ENCODE data around the gene SEMA3F. TPM values are rescaled to one million over a fixed set of nuclear protein-coding genes. Genes with fewer than 3 reads are reported as not detected.

SEMA3F gene
- total RNA-seq, 1 donor from 2014 or later, result 65.6 TPM

DNA sequence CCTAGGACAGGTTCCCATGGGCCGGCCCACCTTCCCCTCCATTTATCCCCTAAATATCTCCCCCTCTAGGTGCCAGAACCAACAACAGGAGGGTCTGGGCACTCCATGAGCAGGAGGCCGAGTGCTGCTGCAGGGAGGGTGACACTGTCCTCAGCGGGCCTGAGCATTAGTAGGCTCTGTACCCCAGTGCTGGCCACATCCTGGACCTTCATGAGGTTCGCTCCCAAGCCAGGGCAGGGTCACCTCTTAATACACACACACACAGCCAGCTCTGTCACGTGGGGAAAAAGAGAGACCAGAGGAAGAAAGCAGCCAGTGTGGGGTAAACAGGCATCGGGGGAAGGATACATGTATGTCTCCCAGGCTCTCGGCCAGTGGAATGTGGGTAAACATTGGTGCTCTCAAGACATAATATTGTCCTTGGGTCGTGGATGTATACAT, 27.9 kb upstream of the SEMA3F start:
- Histone ChIP-seq H3K4me3 (no peak overlapping the region), H3K9me3 (no peaks in the 10 kb centered on the region), H3K27me3 (no peaks in the 10 kb centered on the region), H3K4me1 (peaks cover 12% of the 10 kb centered on the region), H3K36me3 (no peaks in the 10 kb centered on the region), H3K27ac (no peak overlapping the region)
- DNase-seq, result peak; percentile 54
- ATAC-seq, result no peak
- intact Hi-C loops (cut with DNase I), result no loop called here
- TF ChIP-seq, protein P1, sequence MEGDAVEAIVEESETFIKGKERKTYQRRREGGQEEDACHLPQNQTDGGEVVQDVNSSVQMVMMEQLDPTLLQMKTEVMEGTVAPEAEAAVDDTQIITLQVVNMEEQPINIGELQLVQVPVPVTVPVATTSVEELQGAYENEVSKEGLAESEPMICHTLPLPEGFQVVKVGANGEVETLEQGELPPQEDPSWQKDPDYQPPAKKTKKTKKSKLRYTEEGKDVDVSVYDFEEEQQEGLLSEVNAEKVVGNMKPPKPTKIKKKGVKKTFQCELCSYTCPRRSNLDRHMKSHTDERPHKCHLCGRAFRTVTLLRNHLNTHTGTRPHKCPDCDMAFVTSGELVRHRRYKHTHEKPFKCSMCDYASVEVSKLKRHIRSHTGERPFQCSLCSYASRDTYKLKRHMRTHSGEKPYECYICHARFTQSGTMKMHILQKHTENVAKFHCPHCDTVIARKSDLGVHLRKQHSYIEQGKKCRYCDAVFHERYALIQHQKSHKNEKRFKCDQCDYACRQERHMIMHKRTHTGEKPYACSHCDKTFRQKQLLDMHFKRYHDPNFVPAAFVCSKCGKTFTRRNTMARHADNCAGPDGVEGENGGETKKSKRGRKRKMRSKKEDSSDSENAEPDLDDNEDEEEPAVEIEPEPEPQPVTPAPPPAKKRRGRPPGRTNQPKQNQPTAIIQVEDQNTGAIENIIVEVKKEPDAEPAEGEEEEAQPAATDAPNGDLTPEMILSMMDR (IDR thresholded peaks at IDR 0.05), result no peak

DNA sequence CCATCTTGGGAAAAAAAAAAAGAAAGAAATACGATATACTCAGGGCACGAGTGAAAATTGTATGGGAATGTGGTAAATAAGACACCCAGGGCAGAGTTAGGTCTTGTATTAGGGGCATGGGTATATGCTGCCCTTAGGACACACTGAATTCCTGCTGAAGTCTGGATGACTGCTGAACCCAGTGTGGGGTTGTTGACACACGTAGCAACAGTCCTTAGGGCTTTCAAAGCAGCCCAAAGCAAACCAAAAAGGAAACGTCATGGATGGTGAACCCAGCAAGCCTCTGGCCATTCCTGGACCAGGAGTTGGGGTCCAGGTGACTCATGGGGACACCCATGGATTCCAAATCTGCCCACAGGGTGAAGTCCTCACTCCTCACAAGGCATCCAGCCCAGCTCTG, 27.1 kb upstream of the SEMA3F start:
- ATAC-seq (no peak), DNase-seq (peak; percentile 21)
- H3K36me3 ChIP-seq, result no peaks in the 10 kb centered on the region
- TF ChIP-seq, protein P1 (IDR thresholded peaks at IDR 0.05), result no peak
- no peaks in the 10 kb centered on the region for H3K27me3 ChIP-seq
- H3K4me1 ChIP-seq, result peaks cover 12% of the 10 kb centered on the region
- H3K9me3 ChIP-seq, result no peaks in the 10 kb centered on the region
- intact Hi-C loops (cut with DNase I), result no loop called here
- H3K27ac ChIP-seq, result no peak overlapping the region
- no peak overlapping the region for H3K4me3 ChIP-seq

DNA sequence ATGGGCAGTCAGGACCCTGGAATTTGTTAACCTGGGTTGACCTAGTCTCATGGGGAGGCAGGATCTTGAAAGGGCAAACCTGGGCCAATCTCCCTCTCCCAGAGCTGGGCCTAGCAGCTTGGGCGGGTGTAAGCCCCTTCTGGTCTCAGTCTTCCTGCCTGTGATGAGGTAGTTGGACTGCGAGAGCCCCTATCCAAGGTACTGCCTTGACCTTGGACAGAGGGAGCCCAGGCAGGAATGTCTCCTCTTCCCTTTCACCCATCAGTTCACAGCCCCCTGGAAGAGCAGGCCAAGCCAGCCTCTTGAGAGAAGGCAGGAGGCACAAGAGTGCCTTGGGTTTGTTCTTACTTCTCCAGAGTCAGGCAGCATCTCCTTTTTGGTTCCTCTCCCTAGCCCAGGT, 24.7 kb upstream of the SEMA3F start:
- no peaks in the 10 kb centered on the region for H3K27me3 ChIP-seq
- DNase-seq (no peak), ATAC-seq (no peak)
- H3K27ac ChIP-seq, result no peak overlapping the region
- intact Hi-C loops (cut with DNase I), result no loop called here
- H3K9me3 ChIP-seq, result no peaks in the 10 kb centered on the region
- H3K4me1 ChIP-seq, result peaks cover 7% of the 10 kb centered on the region
- TF ChIP-seq, protein P1 (IDR thresholded peaks at IDR 0.05), result no peak
- no peak overlapping the region for H3K4me3 ChIP-seq
- H3K36me3 ChIP-seq, result no peaks in the 10 kb centered on the region

DNA sequence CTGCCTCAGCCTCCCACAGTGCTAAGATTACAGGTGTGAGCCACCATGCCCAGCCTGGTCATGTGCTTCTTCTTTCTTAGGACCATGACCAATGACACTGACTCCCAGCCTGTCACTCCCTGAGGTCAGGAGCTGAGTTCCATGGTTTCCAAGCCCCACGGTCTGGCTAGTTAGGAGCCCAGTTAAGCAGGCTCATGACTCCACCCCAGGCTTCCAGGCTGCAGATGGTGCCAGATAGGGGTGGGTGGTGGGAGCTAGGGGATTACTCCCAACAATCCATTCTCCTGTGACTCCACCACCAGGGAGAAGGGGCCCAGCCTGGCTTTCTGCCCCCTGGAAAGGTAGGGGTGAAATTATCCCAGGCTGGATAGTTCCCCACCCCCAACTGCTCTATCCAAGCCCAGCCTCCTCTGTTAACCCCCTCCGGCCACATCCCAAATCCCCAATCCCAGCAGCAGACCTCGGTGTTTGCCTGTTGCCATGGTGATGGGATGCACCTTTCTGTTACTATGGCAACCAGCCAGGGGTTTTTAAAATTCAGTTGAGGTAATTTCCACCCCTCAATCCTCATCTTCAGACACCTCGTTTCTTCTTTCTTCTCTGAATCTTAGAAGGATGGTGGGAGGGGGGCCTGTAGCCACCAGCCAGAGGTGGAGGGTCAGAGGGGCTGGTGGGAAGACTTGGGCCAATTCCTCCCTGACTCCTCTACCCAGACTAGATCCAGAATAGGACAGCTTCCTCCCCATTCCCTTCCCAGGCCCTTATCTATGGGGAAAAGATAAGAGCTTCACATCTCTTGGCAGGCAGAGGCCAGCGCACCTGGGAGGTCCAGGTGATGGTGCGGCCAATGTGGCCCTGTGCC, 22.5 kb upstream of the SEMA3F start:
- no peaks in the 10 kb centered on the region for H3K9me3 ChIP-seq
- H3K27ac ChIP-seq, result no peak overlapping the region
- intact Hi-C loops (cut with DNase I), result no loop called here
- DNase-seq, result no peak
- no peak for ATAC-seq
- H3K27me3 ChIP-seq, result no peaks in the 10 kb centered on the region
- H3K36me3 ChIP-seq, result no peaks in the 10 kb centered on the region
- no peaks in the 10 kb centered on the region for H3K4me1 ChIP-seq
- H3K4me3 ChIP-seq, result no peak overlapping the region
- TF ChIP-seq, protein P1 (IDR thresholded peaks at IDR 0.05), result no peak

DNA sequence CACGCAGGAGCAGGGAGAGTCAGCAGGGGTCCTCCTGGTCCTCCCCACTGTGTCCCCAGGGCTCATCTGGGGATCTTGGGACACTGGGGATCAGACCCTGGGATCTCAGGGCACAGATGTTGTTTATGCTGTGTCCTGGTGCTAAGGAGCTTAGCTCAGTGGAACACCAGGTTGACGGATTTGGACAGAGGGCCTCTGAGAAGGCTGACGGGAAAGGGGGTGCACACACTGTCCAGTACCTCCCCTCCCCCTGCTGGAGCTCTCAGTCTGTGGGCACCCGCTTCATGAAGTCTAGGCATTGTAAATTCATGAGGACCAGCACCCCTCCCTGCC, 21.9 kb upstream of the SEMA3F start:
- Histone ChIP-seq H3K36me3 (no peaks in the 10 kb centered on the region), H3K9me3 (no peaks in the 10 kb centered on the region), H3K27me3 (no peaks in the 10 kb centered on the region), H3K4me1 (peaks cover 2% of the 10 kb centered on the region), H3K4me3 (no peak overlapping the region), H3K27ac (no peak overlapping the region)
- ATAC-seq, result no peak
- intact Hi-C loops (cut with DNase I), result no loop called here
- TF ChIP-seq, protein P1 (IDR thresholded peaks at IDR 0.05), result no peak
- DNase-seq, result no peak
